Upper lobe of left lung (tissue), 4 donors: ENCODE results near the gene AGAP1.

Source experiments
- CTCF ChIP-seq, 6 experiments: fragments of 450-650 bp in 4 of 6; fragments of 200-600 bp in 2 of 6; sonication (generic) in 2 of 6; IDR thresholded peaks; one replicate each; pipeline ENCODE4 v1.5.1; 2016 to 2019; ENCODE audit warnings: antibody characterized with exemption in 6 of 6
- POLR2A ChIP-seq, 4 donors: fragments of 450-650 bp; IDR thresholded peaks; one replicate each; pipeline ENCODE4 v1.5.1; 2016 to 2017; ENCODE audit warnings: antibody characterized with exemption in 4 of 4, mild to moderate bottlenecking in 2 of 4

DNA sequence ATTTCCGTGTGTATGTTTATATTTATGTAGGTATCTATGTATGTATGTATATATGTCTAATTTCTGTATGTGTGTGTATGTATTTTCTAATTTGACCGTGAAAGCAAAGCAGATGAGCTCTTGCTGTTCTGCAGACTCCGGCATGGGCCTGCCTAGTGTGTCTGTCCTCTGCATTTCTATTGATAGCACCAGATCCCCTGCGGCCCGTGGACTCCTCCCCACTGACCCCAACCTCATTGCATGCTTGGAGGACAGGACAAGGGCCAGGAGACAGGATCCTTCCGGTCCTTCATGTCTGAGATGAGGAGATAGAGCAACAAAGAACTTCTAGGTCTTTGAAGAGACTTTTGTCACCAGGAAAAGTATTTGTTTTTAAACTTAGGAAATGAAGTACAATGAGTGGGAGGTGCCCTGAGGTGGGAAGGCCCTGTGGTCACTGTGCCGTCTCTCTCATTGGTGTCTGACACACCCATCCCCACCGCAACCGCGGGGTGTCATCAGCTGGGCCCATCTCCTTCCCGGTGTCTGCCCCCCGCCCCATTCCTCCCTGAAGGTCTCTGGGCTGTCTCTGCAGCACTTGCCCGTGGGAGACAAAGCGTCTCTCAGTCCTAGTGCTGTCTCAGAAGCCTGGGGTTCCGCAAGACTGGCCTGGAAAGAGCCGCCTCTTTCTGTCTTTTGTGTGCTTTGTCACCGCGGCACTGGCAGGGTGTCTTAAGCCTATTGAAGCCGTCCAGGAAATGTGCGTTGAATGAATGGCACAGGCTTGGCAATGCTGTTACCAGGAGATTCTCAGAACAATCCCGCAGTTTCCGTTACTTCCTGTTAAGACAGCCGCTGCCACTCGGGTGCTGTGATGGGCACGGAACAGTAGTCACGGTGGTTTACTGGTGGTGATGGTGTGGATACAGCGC is 216.4 kb downstream of the AGAP1 start:
- TF ChIP-seq CTCF (IDR thresholded peaks at IDR 0.05) (no peak), POLR2A (IDR thresholded peaks at IDR 0.05) (no peak)
